GM10847 (cell line): ENCODE measurements around the gene TFAP2E.

Source experiments
- POLR2A ChIP-seq: IDR thresholded peaks from 2 replicates; pipeline ENCODE4 v1.6.1; 2011; ENCODE audit not compliant: insufficient read length; ENCODE audit errors: extremely low read depth

Gene TFAP2E

DNA sequence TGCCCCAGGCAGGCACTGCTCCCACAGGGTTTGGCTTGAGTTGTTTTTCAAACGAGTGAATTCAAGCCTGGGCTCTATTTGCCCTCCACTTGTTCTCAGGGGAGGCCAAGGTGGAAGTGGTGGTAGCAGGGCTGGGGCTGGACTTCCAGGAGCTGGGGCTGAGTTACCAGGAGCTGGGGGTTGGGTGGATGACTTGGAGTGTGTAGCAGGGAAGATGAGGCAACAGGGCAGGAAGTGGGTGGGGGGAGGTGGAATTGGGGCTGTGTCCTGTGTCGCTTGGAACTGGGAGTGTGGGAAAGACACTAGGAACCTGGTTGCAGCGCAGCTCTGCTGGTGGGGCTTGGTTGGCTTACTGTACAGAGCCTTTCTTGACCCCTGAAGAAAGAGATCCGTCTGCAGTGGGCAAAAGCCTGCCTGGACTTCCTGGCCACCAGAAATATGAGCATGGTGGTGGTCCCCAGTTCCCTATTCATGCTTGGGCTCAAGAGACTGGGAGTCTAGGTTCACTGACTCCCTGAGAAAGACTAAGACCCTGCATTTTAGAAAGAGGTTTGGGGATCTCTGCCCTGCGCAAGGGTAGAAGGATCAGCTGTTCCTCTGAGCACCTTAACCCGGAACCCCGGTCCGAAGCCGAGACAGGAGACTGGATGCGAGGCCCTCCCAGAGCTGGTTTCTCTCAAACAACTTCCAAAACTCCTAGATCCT is 3.1 kb downstream of the TFAP2E start:
- no peak for TF ChIP-seq POLR2A

GRCh38 chr1:35577071-35577998 is 4.2 kb downstream of the TFAP2E start:
- peak; percentile 53 for TF ChIP-seq POLR2A

DNA sequence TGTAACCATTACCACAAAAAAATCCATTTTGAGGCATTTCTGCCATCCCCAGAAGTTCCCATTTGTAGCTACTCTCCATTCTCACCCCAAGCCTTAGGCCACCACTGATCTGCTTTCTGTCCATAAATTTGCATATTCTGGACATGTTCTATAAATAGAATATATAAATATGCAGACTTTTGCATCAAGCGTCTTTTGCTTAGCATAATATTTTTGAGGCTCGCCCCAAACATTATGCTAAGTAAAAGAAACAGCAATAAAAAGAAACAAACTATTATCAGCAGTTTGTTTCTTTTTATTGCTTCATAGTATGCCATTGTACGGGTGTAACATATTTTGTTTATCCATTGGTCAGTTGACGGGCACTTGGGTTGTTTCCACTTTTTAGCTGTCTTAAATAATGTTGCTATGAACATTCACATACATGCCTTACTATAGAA is 7.9 kb downstream of the TFAP2E start:
- no peak for TF ChIP-seq POLR2A

- TF ChIP-seq POLR2A, result no peak
Observed at GRCh38 chr1:35585281-35585680, 12.2 kb downstream of the TFAP2E start.

GRCh38 chr1:35586808-35587207 is 13.7 kb downstream of the TFAP2E start:
- TF ChIP-seq POLR2A, result no peak

DNA sequence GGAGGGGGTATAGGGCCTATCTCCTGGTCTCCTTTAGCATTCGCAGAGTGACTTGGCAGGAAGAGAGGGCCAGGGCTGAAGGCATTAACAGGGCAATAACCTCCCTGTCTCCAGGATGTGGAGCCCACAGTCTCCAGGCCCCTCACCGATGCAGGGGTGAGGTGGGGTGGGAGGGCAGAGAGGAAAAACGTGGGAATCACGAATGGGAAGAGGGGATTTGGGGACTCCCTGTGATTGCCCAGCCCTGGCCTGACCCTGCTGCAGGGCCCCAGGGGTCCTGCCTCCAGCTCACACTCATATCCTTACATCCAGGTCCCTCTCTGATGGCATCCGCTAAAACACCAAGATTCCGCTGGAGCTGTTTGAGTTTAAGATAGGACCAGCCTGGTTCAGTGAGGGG is 14.6 kb downstream of the TFAP2E start:
- no peak for TF ChIP-seq POLR2A

GRCh38 chr1:35588197-35588910 is 15.2 kb downstream of the TFAP2E start:
- TF ChIP-seq POLR2A, result no peak

GRCh38 chr1:35589516-35590427 is 16.7 kb downstream of the TFAP2E start:
- no peak for TF ChIP-seq POLR2A

DNA sequence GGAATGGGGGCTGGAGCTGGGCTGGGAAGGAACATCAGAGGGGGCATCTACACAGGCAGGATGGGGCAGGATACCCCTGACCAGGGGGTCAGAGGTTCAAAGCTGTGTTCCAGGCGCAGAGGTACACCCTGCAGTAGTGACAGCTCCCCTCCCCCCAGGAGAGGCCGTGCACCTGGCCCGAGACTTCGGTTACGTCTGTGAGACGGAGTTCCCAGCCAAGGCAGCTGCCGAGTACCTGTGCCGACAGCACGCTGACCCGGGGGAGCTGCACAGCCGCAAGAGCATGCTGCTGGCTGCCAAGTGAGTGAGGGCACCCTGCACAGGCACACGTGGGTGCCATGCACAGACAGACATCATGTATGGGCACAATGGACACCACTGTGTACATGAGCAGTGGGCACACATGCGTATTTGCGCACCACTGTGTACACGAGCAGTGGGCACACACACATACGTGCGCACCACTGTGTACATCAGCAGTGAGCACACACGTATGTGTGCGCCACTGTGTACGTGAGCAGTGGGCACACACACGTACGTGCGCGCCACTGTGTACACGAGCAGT is 17.4 kb downstream of the TFAP2E start:
- no peak for TF ChIP-seq POLR2A

DNA sequence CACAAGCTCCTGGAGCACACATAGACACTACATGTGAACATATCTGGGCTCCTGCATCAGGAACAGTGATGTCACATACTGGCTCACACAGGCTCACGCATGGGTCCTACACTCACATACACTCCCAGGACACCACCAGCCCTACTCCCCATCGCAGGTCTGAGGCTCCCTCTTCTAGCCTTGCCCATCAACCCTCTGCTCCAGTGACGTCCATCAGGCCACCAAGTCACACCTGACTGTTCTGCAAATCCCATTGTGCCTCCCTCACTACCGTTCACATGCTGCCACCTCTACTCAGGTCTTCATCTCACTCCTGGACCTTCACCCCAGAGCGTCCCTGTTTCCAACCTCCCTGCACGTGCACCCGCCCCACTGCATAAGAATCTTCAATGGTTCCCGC is 18.1 kb downstream of the TFAP2E start:
- no peak for TF ChIP-seq POLR2A

DNA sequence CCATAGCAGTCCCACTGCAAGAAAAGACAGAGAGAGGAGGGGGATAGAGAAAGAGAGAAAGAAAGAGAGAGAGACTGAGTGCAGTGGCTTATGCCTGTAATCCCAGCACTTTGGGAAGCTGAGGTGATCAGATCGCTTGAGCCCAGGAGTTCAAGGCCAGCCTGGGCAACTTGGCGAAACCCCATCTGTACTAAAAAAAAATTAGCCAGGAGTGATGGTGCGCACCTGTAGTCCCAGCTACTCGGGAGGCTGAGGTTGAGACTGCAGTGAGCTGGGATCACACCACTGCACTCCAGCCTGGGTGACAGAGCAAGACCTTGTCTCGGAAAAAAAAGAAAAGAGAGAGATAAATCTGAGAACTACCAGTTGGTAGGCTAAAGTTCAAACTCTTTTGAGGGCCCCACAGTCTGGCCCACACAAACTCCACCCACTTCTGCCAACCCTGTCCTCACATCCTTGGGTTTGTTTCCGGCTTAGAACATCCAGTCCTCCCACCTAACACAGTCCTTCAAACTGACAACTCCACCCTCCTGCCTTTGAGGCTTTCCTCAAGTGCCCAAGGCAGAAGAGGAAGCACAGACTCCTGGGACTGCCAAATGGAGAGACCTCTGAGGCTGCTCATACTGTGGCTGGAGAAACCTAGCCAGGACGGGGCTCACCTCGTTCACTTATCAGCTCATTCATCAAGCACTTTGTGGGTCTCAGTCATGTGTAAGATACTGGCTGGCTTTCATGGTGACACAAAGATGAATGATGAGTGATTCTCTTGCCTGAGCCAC is 20.1 kb downstream of the TFAP2E start:
- no peak for TF ChIP-seq POLR2A

DNA sequence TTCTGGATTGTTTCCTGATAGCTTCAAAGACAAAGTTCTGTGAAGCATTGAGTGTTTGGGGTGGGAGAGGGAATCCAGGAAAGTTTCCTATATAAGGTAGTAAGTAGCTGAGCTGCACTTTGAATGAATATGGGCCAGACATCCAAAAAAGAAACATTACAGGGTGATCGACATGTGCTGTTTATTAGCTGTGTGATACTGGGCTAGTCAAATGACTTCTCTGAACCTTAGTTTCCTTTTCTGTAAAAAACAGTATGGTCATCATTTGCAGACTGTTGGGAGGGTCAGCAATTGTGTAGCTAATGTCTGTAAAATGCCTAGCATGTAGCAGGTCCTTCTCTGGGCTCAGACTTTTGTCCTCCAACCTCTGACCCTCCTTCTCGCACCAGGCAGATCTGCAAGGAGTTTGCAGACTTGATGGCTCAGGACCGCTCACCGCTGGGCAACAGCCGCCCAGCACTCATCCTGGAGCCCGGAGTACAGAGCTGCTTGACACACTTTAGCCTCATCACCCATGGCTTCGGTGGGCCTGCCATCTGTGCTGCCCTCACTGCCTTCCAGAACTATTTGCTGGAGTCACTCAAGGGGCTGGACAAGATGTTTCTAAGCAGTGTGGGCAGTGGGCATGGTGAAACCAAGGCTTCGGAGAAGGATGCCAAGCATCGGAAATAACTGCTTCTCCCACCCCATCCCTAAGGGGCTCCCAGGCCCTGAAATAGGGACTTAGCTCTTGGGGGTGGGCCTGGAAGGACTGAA is 21.1 kb downstream of the TFAP2E start:
- no peak for TF ChIP-seq POLR2A

DNA sequence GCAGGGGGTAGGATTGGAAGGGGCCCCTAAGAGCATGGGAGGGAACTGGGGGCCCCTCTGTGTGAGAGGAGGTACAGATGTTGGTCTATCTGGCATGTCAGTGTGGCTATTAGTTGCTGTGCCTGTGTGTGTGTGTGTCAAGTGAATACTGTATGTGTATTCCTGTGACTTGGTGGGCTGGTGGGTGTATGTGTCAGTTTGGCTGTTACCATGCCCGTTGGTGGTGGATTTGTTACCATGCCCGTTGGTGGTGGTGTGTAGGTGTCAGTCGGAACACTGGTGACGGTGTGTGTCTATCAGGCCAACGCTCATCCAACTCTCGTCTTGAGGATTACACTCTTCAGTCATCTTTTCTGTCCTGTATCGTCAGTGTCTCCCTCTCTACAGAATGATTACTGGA is 22.6 kb downstream of the TFAP2E start:
- no peak for TF ChIP-seq POLR2A
